Mesendoderm (in vitro differentiated cells): ENCODE data around the gene EIF4G3.

Experiments used
- DNase-seq: peaks from one replicate; pipeline ENCODE4 v3.0.0; 2013
- H2AK5ac ChIP-seq: 2 replicates; pipeline ENCODE4 v1.6.1; 2013; ENCODE audit warnings: low read length, inconsistent platforms
- H2BK120ac ChIP-seq: 2 replicates; pipeline ENCODE4 v1.6.1; 2013; ENCODE audit warnings: low read depth, mild to moderate bottlenecking, low read length, moderate library complexity, mixed read lengths
- H2BK15ac ChIP-seq: replicated peaks from 2 replicates; pipeline ENCODE4 v1.6.1; 2013; ENCODE audit warnings: low read depth, mild to moderate bottlenecking, moderate library complexity
- H2BK5ac ChIP-seq: 2 replicates; pipeline ENCODE4 v1.6.1; 2013; ENCODE audit warnings: low read length, inconsistent platforms
- H3K18ac ChIP-seq: 2 replicates; pipeline ENCODE4 v1.6.1; 2013; ENCODE audit warnings: mild to moderate bottlenecking, low read length, mixed read lengths
- H3K23ac ChIP-seq: one replicate; pipeline ENCODE4 v1.6.1; 2013; ENCODE audit warnings: low read length
- H3K27ac ChIP-seq: 2 replicates; pipeline ENCODE4 v1.5.1; 2013; ENCODE audit warnings: low read depth, mild to moderate bottlenecking, inconsistent platforms, low read length, moderate library complexity
- H3K27me3 ChIP-seq: 2 replicates; pipeline ENCODE4 v1.6.1; 2013; ENCODE audit warnings: low read length, control low read depth, mild to moderate bottlenecking, inconsistent platforms; ENCODE audit not compliant: insufficient read depth, poor library complexity
- H3K36me3 ChIP-seq: 2 replicates; pipeline ENCODE4 v1.6.1; 2013; ENCODE audit warnings: low read length, inconsistent platforms; ENCODE audit not compliant: control insufficient read depth, insufficient read depth
- H3K4ac ChIP-seq: one replicate; pipeline ENCODE4 v1.6.1; 2013; ENCODE audit warnings: low read depth, mild to moderate bottlenecking, low read length, moderate library complexity
- H3K4me1 ChIP-seq: 2 replicates; pipeline ENCODE4 v1.6.1; 2013; ENCODE audit warnings: low read depth, low read length, inconsistent platforms; ENCODE audit not compliant: control insufficient read depth
- H3K4me2 ChIP-seq: 2 replicates; pipeline ENCODE4 v1.6.1; 2013; ENCODE audit warnings: low read length
- H3K4me3 ChIP-seq: 2 replicates; pipeline ENCODE4 v1.5.1; 2013; ENCODE audit warnings: mild to moderate bottlenecking, low read length
- H3K56ac ChIP-seq: one replicate; pipeline ENCODE4 v1.6.1; 2013; ENCODE audit warnings: low read length
- H3K79me1 ChIP-seq: 2 replicates; pipeline ENCODE4 v1.6.1; 2013; ENCODE audit warnings: low read length, inconsistent platforms
- H3K79me2 ChIP-seq: 2 replicates; pipeline ENCODE4 v1.6.1; 2013; ENCODE audit warnings: mild to moderate bottlenecking, low read length; ENCODE audit not compliant: control insufficient read depth, insufficient read depth
- H3K9ac ChIP-seq: 2 replicates; pipeline ENCODE4 v1.6.1; 2013; ENCODE audit warnings: low read length, inconsistent platforms
- H4K5ac ChIP-seq: one replicate; pipeline ENCODE4 v1.6.1; 2013; ENCODE audit warnings: low read length
- H4K8ac ChIP-seq: one replicate; pipeline ENCODE4 v1.6.1; 2013; ENCODE audit warnings: low read depth, mild to moderate bottlenecking, control low read depth, low read length, moderate library complexity
- WGBS: extraction: QIAGEN DNeasy Blood & Tissue Kit; methylation state at CpG from one replicate; pipeline ENCODE4 v1.1.7; 2013; ENCODE audit warnings: low lambda C conversion rate, missing lambda C conversion rate; ENCODE audit not compliant: insufficient coverage; ENCODE audit errors: extremely low coverage; 5-methylcytosine and 5-hydroxymethylcytosine counted together

The EIF4G3 gene

GRCh38 chr1:21165076-21165475 lies 11.6 kb downstream of the EIF4G3 start:
- H3K36me3 ChIP-seq, result no peaks in the 10 kb centered on the region
- peaks cover 40% of the 10 kb centered on the region for H3K79me2 ChIP-seq
- H3K27me3 ChIP-seq, result no peaks in the 10 kb centered on the region
- H3K4ac ChIP-seq, result no peak overlapping the region
- H2BK15ac ChIP-seq, result no peak overlapping the region
- H3K18ac ChIP-seq, result no peak overlapping the region
- H3K4me1 ChIP-seq, result no peaks in the 10 kb centered on the region
- H3K23ac ChIP-seq, result no peak overlapping the region
- H2BK120ac ChIP-seq, result no peak overlapping the region
- no peak overlapping the region for H4K5ac ChIP-seq
- H3K56ac ChIP-seq, result no peak overlapping the region
- no CpG with 5 or more reads among the region's 2 CpGs for WGBS
- H3K4me3 ChIP-seq, result no peak overlapping the region
- no peak overlapping the region for H3K27ac ChIP-seq
- H3K4me2 ChIP-seq, result no peak overlapping the region
- H3K79me1 ChIP-seq, result peaks cover 3% of the 10 kb centered on the region
- H2BK5ac ChIP-seq, result no peak overlapping the region
- H2AK5ac ChIP-seq, result no peak overlapping the region
- H3K9ac ChIP-seq, result no peak overlapping the region
- no peak overlapping the region for H4K8ac ChIP-seq
- no peak for DNase-seq

- Histone ChIP-seq H3K4me1 (no peaks in the 10 kb centered on the region), H3K27me3 (no peaks in the 10 kb centered on the region), H3K23ac (no peak overlapping the region), H3K36me3 (no peaks in the 10 kb centered on the region), H3K4me2 (no peak overlapping the region), H2AK5ac (no peak overlapping the region), H2BK15ac (no peak overlapping the region), H2BK120ac (no peak overlapping the region), H4K8ac (no peak overlapping the region), H2BK5ac (no peak overlapping the region), H3K27ac (no peak overlapping the region), H3K79me2 (peaks cover 44% of the 10 kb centered on the region), H3K4me3 (no peak overlapping the region), H3K4ac (no peak overlapping the region), H4K5ac (no peak overlapping the region), H3K56ac (no peak overlapping the region), H3K79me1 (peaks cover 6% of the 10 kb centered on the region), H3K18ac (no peak overlapping the region), H3K9ac (no peak overlapping the region)
- DNase-seq, result no peak
- WGBS, result no CpG with 5 or more reads among the region's 8 CpGs
These were observed 12.4 kb downstream of the EIF4G3 start for GRCh38 chr1:21164266-21164665.

- H3K79me2 ChIP-seq, result peaks cover 47% of the 10 kb centered on the region
- no peak overlapping the region for H4K8ac ChIP-seq
- no peak overlapping the region for H2BK15ac ChIP-seq
- H4K5ac ChIP-seq, result no peak overlapping the region
- peaks cover 8% of the 10 kb centered on the region for H3K79me1 ChIP-seq
- H3K36me3 ChIP-seq, result no peaks in the 10 kb centered on the region
- no peak for DNase-seq
- H3K4me2 ChIP-seq, result no peak overlapping the region
- no peak overlapping the region for H3K27ac ChIP-seq
- no peaks in the 10 kb centered on the region for H3K27me3 ChIP-seq
- no peaks in the 10 kb centered on the region for H3K4me1 ChIP-seq
- no peak overlapping the region for H2BK5ac ChIP-seq
- H3K23ac ChIP-seq, result no peak overlapping the region
- no peak overlapping the region for H3K56ac ChIP-seq
- no peak overlapping the region for H3K9ac ChIP-seq
- H2AK5ac ChIP-seq, result no peak overlapping the region
- no peak overlapping the region for H2BK120ac ChIP-seq
- no peak overlapping the region for H3K4me3 ChIP-seq
- H3K4ac ChIP-seq, result no peak overlapping the region
- H3K18ac ChIP-seq, result no peak overlapping the region
These were observed 13.8 kb downstream of the EIF4G3 start for GRCh38 chr1:21162740-21163464.

GRCh38 chr1:21161842-21162241 lies 14.9 kb downstream of the EIF4G3 start:
- no peaks in the 10 kb centered on the region for H3K4me1 ChIP-seq
- WGBS, result no CpG with 5 or more reads among the region's 6 CpGs
- H2BK5ac ChIP-seq, result no peak overlapping the region
- peaks cover 51% of the 10 kb centered on the region for H3K79me2 ChIP-seq
- H3K9ac ChIP-seq, result no peak overlapping the region
- no peak overlapping the region for H4K5ac ChIP-seq
- no peak overlapping the region for H2AK5ac ChIP-seq
- peaks cover 10% of the 10 kb centered on the region for H3K79me1 ChIP-seq
- no peak overlapping the region for H2BK15ac ChIP-seq
- H3K27ac ChIP-seq, result no peak overlapping the region
- no peak overlapping the region for H3K56ac ChIP-seq
- H3K4ac ChIP-seq, result no peak overlapping the region
- H3K36me3 ChIP-seq, result no peaks in the 10 kb centered on the region
- H3K27me3 ChIP-seq, result no peaks in the 10 kb centered on the region
- no peak for DNase-seq
- no peak overlapping the region for H4K8ac ChIP-seq
- no peak overlapping the region for H3K23ac ChIP-seq
- H3K18ac ChIP-seq, result no peak overlapping the region
- no peak overlapping the region for H3K4me2 ChIP-seq
- H3K4me3 ChIP-seq, result no peak overlapping the region
- H2BK120ac ChIP-seq, result no peak overlapping the region

- Histone ChIP-seq H3K4me1 (no peaks in the 10 kb centered on the region), H3K79me1 (peaks cover 11% of the 10 kb centered on the region), H4K5ac (no peak overlapping the region), H3K4ac (no peak overlapping the region), H3K27me3 (no peaks in the 10 kb centered on the region), H3K56ac (no peak overlapping the region), H3K9ac (no peak overlapping the region), H3K4me3 (no peak overlapping the region), H2AK5ac (no peak overlapping the region), H3K18ac (no peak overlapping the region), H3K36me3 (no peaks in the 10 kb centered on the region), H2BK15ac (no peak overlapping the region), H2BK5ac (no peak overlapping the region), H3K4me2 (no peak overlapping the region), H3K27ac (no peak overlapping the region), H3K79me2 (peaks cover 41% of the 10 kb centered on the region), H2BK120ac (no peak overlapping the region), H4K8ac (no peak overlapping the region), H3K23ac (no peak overlapping the region)
- DNase-seq, result no peak
- WGBS, result no CpG with 5 or more reads among the region's 3 CpGs
These were observed 16.4 kb downstream of the EIF4G3 start for GRCh38 chr1:21160263-21160796.

GRCh38 chr1:21157868-21158267 lies 18.8 kb downstream of the EIF4G3 start:
- peaks cover 35% of the 10 kb centered on the region for H3K79me2 ChIP-seq
- H3K9ac ChIP-seq, result no peak overlapping the region
- no peak overlapping the region for H4K5ac ChIP-seq
- H3K36me3 ChIP-seq, result no peaks in the 10 kb centered on the region
- no peaks in the 10 kb centered on the region for H3K27me3 ChIP-seq
- no peak for DNase-seq
- no peak overlapping the region for H2BK15ac ChIP-seq
- no peak overlapping the region for H3K27ac ChIP-seq
- H3K4ac ChIP-seq, result no peak overlapping the region
- H3K18ac ChIP-seq, result no peak overlapping the region
- no peak overlapping the region for H4K8ac ChIP-seq
- no peak overlapping the region for H2BK120ac ChIP-seq
- H3K4me1 ChIP-seq, result no peaks in the 10 kb centered on the region
- H3K79me1 ChIP-seq, result peaks cover 9% of the 10 kb centered on the region
- H2BK5ac ChIP-seq, result no peak overlapping the region
- WGBS, result no CpG with 5 or more reads among the region's 3 CpGs
- H2AK5ac ChIP-seq, result no peak overlapping the region
- H3K4me3 ChIP-seq, result no peak overlapping the region
- no peak overlapping the region for H3K23ac ChIP-seq
- no peak overlapping the region for H3K56ac ChIP-seq
- no peak overlapping the region for H3K4me2 ChIP-seq
